Activated T-cell treated with anti-CD3 and anti-CD28 coated beads, Interleukin-2, amount 50 U/mL, for 4 hours (primary cell): Measurements from ENCODE around the gene ACR. TPM values are rescaled to one million over a fixed set of nuclear protein-coding genes. Genes with fewer than 3 reads are reported as not detected.

Experiments used
- ATAC-seq, 2 donors: fragments of 200-7000 bp; cut with Tn5 transposase; one replicate each; pipeline ENCODE4 v1.10.0; 2021
- DNase-seq: peaks from one replicate; pipeline ENCODE4 v3.0.0-alpha.2; 2020
- H3K27me3 Mint-ChIP-seq: one replicate; pipeline ENCODE4 v1.8.0; 2021; ENCODE audit warnings: low read depth, mixed read lengths
- H3K36me3 Mint-ChIP-seq: one replicate; pipeline ENCODE4 v1.8.0; 2022; ENCODE audit warnings: mixed read lengths; ENCODE audit not compliant: insufficient read depth
- H3K4me1 Mint-ChIP-seq: one replicate; pipeline ENCODE4 v1.8.0; 2021; ENCODE audit warnings: low read depth, mixed read lengths
- H3K4me3 Mint-ChIP-seq: one replicate; pipeline ENCODE4 v1.8.0; 2021; ENCODE audit warnings: mild to moderate bottlenecking, moderate library complexity, mixed read lengths
- H3K9me3 Mint-ChIP-seq: one replicate; pipeline ENCODE4 v1.8.0; 2021; ENCODE audit warnings: mixed read lengths
- total RNA-seq, 3 donors: library from RNA; stranded (reverse); gene quantifications; one replicate each; pipeline ENCODE4 v1.2.1, GENCODE V29; 2021

The ACR gene
- total RNA-seq, 3 donors from 2014 or later, result not detected

- Mint-ChIP-seq H3K9me3 (no peaks in the 10 kb centered on the region), H3K27me3 (peaks cover 3% of the 10 kb centered on the region), H3K36me3 (no peaks in the 10 kb centered on the region), H3K4me1 (peaks cover 15% of the 10 kb centered on the region), H3K4me3 (no peak overlapping the region)
- ATAC-seq (no peak), DNase-seq (no peak)
Measured at GRCh38 chr22:50699756-50700386, 38.1 kb upstream of the ACR start.

GRCh38 chr22:50700387-50701075 lies 37.5 kb upstream of the ACR start:
- H3K4me1 Mint-ChIP-seq, result peaks cover 15% of the 10 kb centered on the region

GRCh38 chr22:50701076-50701419 lies 37.0 kb upstream of the ACR start:
- peaks cover 15% of the 10 kb centered on the region for H3K4me1 Mint-ChIP-seq
- no peak overlapping the region for H3K4me3 Mint-ChIP-seq
- no peaks in the 10 kb centered on the region for H3K36me3 Mint-ChIP-seq
- DNase-seq (no peak), ATAC-seq (no peak)
- peaks cover 2% of the 10 kb centered on the region for H3K27me3 Mint-ChIP-seq
- H3K9me3 Mint-ChIP-seq, result no peaks in the 10 kb centered on the region

More at GRCh38 chr22:50700387-50701075, 37.5 kb upstream of the ACR start:
- DNase-seq, result no peak
- no peak overlapping the region for H3K4me3 Mint-ChIP-seq
- peaks cover 3% of the 10 kb centered on the region for H3K27me3 Mint-ChIP-seq
- no peak for ATAC-seq
- no peaks in the 10 kb centered on the region for H3K36me3 Mint-ChIP-seq
- H3K9me3 Mint-ChIP-seq, result no peaks in the 10 kb centered on the region

- peak in 1 of 2 donors; percentile 4 for ATAC-seq
- Mint-ChIP-seq H3K4me3 (no peak overlapping the region), H3K27me3 (no peaks in the 10 kb centered on the region)
Measured at GRCh38 chr22:50701428-50702154, 36.4 kb upstream of the ACR start.

GRCh38 chr22:50702261-50702671 lies 35.7 kb upstream of the ACR start:
- Mint-ChIP-seq H3K4me1 (peaks cover 15% of the 10 kb centered on the region), H3K9me3 (no peaks in the 10 kb centered on the region), H3K27me3 (no peaks in the 10 kb centered on the region), H3K4me3 (no peak overlapping the region), H3K36me3 (no peaks in the 10 kb centered on the region)
- peak in 1 of 2 donors; percentile 57 for ATAC-seq
- DNase-seq, result no peak

More at GRCh38 chr22:50701428-50702154, 36.4 kb upstream of the ACR start:
- DNase-seq, result no peak
- Mint-ChIP-seq H3K4me1 (peaks cover 15% of the 10 kb centered on the region), H3K9me3 (no peaks in the 10 kb centered on the region), H3K36me3 (no peaks in the 10 kb centered on the region)

GRCh38 chr22:50702821-50703725 lies 34.9 kb upstream of the ACR start:
- H3K9me3 Mint-ChIP-seq, result no peaks in the 10 kb centered on the region
- ATAC-seq (no peak), DNase-seq (no peak)
- H3K36me3 Mint-ChIP-seq, result no peaks in the 10 kb centered on the region
- no peaks in the 10 kb centered on the region for H3K27me3 Mint-ChIP-seq
- H3K4me3 Mint-ChIP-seq, result no peak overlapping the region
- peaks cover 15% of the 10 kb centered on the region for H3K4me1 Mint-ChIP-seq

- H3K4me1 Mint-ChIP-seq, result peaks cover 15% of the 10 kb centered on the region
- no peak overlapping the region for H3K4me3 Mint-ChIP-seq
- DNase-seq (no peak), ATAC-seq (no peak)
- no peaks in the 10 kb centered on the region for H3K36me3 Mint-ChIP-seq
- no peaks in the 10 kb centered on the region for H3K9me3 Mint-ChIP-seq
- no peaks in the 10 kb centered on the region for H3K27me3 Mint-ChIP-seq
Measured at GRCh38 chr22:50703726-50704509, 34.1 kb upstream of the ACR start.

GRCh38 chr22:50704510-50705218 lies 33.3 kb upstream of the ACR start:
- H3K4me3 Mint-ChIP-seq, result no peak overlapping the region
- H3K27me3 Mint-ChIP-seq, result no peaks in the 10 kb centered on the region
- peaks cover 15% of the 10 kb centered on the region for H3K4me1 Mint-ChIP-seq
- DNase-seq, result no peak
- ATAC-seq, result no peak
- no peaks in the 10 kb centered on the region for H3K9me3 Mint-ChIP-seq
- no peaks in the 10 kb centered on the region for H3K36me3 Mint-ChIP-seq

GRCh38 chr22:50705219-50705691 lies 32.7 kb upstream of the ACR start:
- H3K27me3 Mint-ChIP-seq, result no peaks in the 10 kb centered on the region
- ATAC-seq (no peak), DNase-seq (no peak)
- no peaks in the 10 kb centered on the region for H3K9me3 Mint-ChIP-seq
- H3K36me3 Mint-ChIP-seq, result no peaks in the 10 kb centered on the region
- H3K4me3 Mint-ChIP-seq, result no peak overlapping the region
- H3K4me1 Mint-ChIP-seq, result peaks cover 15% of the 10 kb centered on the region

- ATAC-seq, result no peak
- Mint-ChIP-seq H3K4me3 (no peak overlapping the region), H3K4me1 (peaks cover 15% of the 10 kb centered on the region), H3K36me3 (no peaks in the 10 kb centered on the region), H3K27me3 (no peaks in the 10 kb centered on the region), H3K9me3 (no peaks in the 10 kb centered on the region)
- DNase-seq, result no peak
Measured at GRCh38 chr22:50705851-50706351, 32.1 kb upstream of the ACR start.

GRCh38 chr22:50706481-50707125 lies 31.4 kb upstream of the ACR start:
- H3K4me1 Mint-ChIP-seq, result peaks cover 15% of the 10 kb centered on the region
- no peaks in the 10 kb centered on the region for H3K36me3 Mint-ChIP-seq
- ATAC-seq, result no peak

GRCh38 chr22:50708474-50708873 lies 29.5 kb upstream of the ACR start:
- Mint-ChIP-seq H3K4me1 (no peaks in the 10 kb centered on the region), H3K27me3 (no peaks in the 10 kb centered on the region), H3K9me3 (no peaks in the 10 kb centered on the region), H3K36me3 (no peaks in the 10 kb centered on the region), H3K4me3 (no peak overlapping the region)
- DNase-seq (no peak), ATAC-seq (no peak)

More at GRCh38 chr22:50706481-50707125, 31.4 kb upstream of the ACR start:
- no peaks in the 10 kb centered on the region for H3K27me3 Mint-ChIP-seq
- H3K9me3 Mint-ChIP-seq, result no peaks in the 10 kb centered on the region
- no peak overlapping the region for H3K4me3 Mint-ChIP-seq
- DNase-seq, result no peak
